ENCODE data around the gene IRF2BP2. TPM values are rescaled to one million over a fixed set of nuclear protein-coding genes. Genes with fewer than 3 reads are reported as not detected.

Gene IRF2BP2
- total and polyA plus RNA-seq, 10 of the 15 experiments (the other 5 are each of a cell fraction or from before 2014, with no cell fraction given): 7.5 to 114 (median 52.3) TPM

DNA sequence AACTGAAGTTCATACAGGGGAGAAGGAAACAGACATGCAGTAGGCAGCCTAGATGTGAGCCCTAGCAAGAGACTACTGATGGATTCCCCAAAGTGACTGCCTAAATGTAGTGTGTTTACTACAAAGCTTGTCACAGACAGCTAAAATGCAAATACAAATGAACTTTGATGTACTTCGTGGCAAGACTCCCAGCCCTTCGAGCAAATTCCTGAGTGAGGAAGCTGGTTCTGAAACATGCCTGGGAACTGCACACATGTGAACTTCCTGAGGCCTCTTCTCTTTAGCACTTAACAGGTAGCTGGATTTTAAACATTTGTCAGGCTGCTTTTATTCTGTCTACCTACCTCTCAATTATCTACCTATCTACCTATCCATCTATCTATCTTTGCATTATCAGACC is 6.7 kb upstream of the IRF2BP2 start:
- H3K9me3 ChIP-seq (replicated peaks; ENCODE audit: control insufficient read depth, insufficient read depth, low read length): no peaks in the 10 kb centered on the region
- TF ChIP-seq YY1 (IDR thresholded peaks at IDR 0.05; ENCODE audit: low read depth, low read length) (no peak), LARP7 (IDR thresholded peaks at IDR 0.05) (no peak), NBN (IDR thresholded peaks at IDR 0.05) (no peak), BCL11A (IDR thresholded peaks at IDR 0.05; ENCODE audit: low read depth, low read length) (no peak), STAT3 (IDR thresholded peaks at IDR 0.05; ENCODE audit: low read depth, low read length) (no peak), MTA2 (IDR thresholded peaks at IDR 0.05; ENCODE audit: low read depth) (no peak), TBL1XR1 (IDR thresholded peaks at IDR 0.05; ENCODE audit: low read depth, low read length) (no peak), RAD51 (IDR thresholded peaks at IDR 0.05) (no peak)
- TF ChIP-seq, protein P1, sequence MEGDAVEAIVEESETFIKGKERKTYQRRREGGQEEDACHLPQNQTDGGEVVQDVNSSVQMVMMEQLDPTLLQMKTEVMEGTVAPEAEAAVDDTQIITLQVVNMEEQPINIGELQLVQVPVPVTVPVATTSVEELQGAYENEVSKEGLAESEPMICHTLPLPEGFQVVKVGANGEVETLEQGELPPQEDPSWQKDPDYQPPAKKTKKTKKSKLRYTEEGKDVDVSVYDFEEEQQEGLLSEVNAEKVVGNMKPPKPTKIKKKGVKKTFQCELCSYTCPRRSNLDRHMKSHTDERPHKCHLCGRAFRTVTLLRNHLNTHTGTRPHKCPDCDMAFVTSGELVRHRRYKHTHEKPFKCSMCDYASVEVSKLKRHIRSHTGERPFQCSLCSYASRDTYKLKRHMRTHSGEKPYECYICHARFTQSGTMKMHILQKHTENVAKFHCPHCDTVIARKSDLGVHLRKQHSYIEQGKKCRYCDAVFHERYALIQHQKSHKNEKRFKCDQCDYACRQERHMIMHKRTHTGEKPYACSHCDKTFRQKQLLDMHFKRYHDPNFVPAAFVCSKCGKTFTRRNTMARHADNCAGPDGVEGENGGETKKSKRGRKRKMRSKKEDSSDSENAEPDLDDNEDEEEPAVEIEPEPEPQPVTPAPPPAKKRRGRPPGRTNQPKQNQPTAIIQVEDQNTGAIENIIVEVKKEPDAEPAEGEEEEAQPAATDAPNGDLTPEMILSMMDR (IDR thresholded peaks at IDR 0.05 in 2 of 3, conservative IDR thresholded peaks at IDR 0.05 in 1 of 3; ENCODE audit: control insufficient read depth in 2 of 3, extremely low read depth in 1 of 3, insufficient read depth in 1 of 3, low read depth in 3 of 3, low read length in 3 of 3): no peak
- ChIA-PET RAD21 (ENCODE audit: unreplicated experiment) (interaction anchor here (0.7 to 1.6 kb wide), 9 partner anchors 11 to 260 kb away, joined by 3 to 9 read pairs (median 3); no protein-coding TSS in a partner anchor), CTCF (interaction anchor here (0.8 to 2.0 kb wide), 6 partner anchors 76 to 469 kb away, joined by 3 to 5 read pairs (median 3); no protein-coding TSS in a partner anchor), SMC1A (ENCODE audit: uncharacterized antibody, unreplicated experiment) (interaction anchor here (0.6 to 7.7 kb wide), 15 partner anchors 11 to 439 kb away, joined by 3 to 137 read pairs (median 3); no protein-coding TSS in a partner anchor), POLR2A (interaction anchor here (1.2 kb wide), 1 partner anchor 359 kb away, joined by 3 read pairs; no protein-coding TSS in a partner anchor)
- DNase-seq (ENCODE audit: low read depth, low spot score): no peak
- H3K27ac ChIP-seq (ENCODE audit: control insufficient read depth, insufficient read depth): no peak overlapping the region
- BruUV-seq (replicated peaks): no TSS peak
- ATAC-seq: no peak
- WGBS (ENCODE audit: insufficient coverage, insufficient replicate concordance, low lambda C conversion rate, missing lambda C conversion rate): 22% methylated on average over 2 of the region's 2 CpGs
- H4K20me1 ChIP-seq (ENCODE audit: control insufficient read depth, insufficient read depth): no peaks in the 10 kb centered on the region
- intact Hi-C loops (cut with micrococcal nuclease; ENCODE audit: unreplicated experiment): no loop called here
- no peak for FAIRE-seq
- no peaks in the 10 kb centered on the region for H3K79me2 ChIP-seq (ENCODE audit: control insufficient read depth, insufficient read depth, low read length)
- no peak overlapping the region for H3K4me3 ChIP-seq
- no peak overlapping the region for H3K9ac ChIP-seq (ENCODE audit: control insufficient read depth, insufficient read depth, low read length)
- H2AFZ ChIP-seq (ENCODE audit: control insufficient read depth, low read depth, low read length): peak overlapping the region; percentile 31
- in situ Hi-C loops (cut with MboI): no loop called here
- no peaks in the 10 kb centered on the region for H3K36me3 ChIP-seq (ENCODE audit: control insufficient read depth in 2 of 2, insufficient read depth in 2 of 2, low read length in 1 of 2)
- H3K4me2 ChIP-seq (ENCODE audit: control insufficient read depth, insufficient read depth): no peak overlapping the region
- H3K4me1 ChIP-seq (ENCODE audit: control insufficient read depth, insufficient read depth, low read length): peaks cover 22% of the 10 kb centered on the region
- no peaks in the 10 kb centered on the region for H3K27me3 ChIP-seq (replicated peaks in 1 of 2; ENCODE audit: control insufficient read depth in 2 of 2, insufficient read depth in 2 of 2, low read length in 1 of 2)
